Mesodermal cell (in vitro differentiated cells): ENCODE measurements around the gene LITAFD.
"Not testable (repeated sequence)": the region's sequence is repeated elsewhere in the genome, so short reads cannot be mapped to it uniquely, and the experiment has no call there.

ENCODE experiments used
- H3K27ac ChIP-seq: 2 replicates; pipeline ENCODE4 v1.7.0; 2013; ENCODE audit warnings: mild to moderate bottlenecking, low read depth, low read length, moderate library complexity; ENCODE audit not compliant: severe bottlenecking
- H3K36me3 ChIP-seq: 2 replicates; pipeline ENCODE4 v1.7.1; 2013; ENCODE audit warnings: mild to moderate bottlenecking, low read length, moderate library complexity; ENCODE audit not compliant: control insufficient read depth, insufficient read depth
- H3K4me1 ChIP-seq: one replicate; pipeline ENCODE4 v1.7.1; 2013; ENCODE audit warnings: mild to moderate bottlenecking, low read length; ENCODE audit not compliant: insufficient read depth, control insufficient read depth, poor library complexity, severe bottlenecking
- H3K4me3 ChIP-seq: 2 replicates; pipeline ENCODE4 v1.7.0; 2013; ENCODE audit warnings: low read length, control low read depth, mild to moderate bottlenecking; ENCODE audit not compliant: insufficient read depth, poor library complexity, severe bottlenecking; ENCODE audit errors: extremely low read depth
- H3K9me3 ChIP-seq: 2 replicates; pipeline ENCODE4 v1.7.1; 2013; ENCODE audit warnings: mild to moderate bottlenecking, low read length, moderate library complexity; ENCODE audit not compliant: control insufficient read depth
- WGBS, 2 experiments: methylation state at CpG; one replicate each; pipeline ENCODE4 v1.1.5; 2013; ENCODE audit warnings: missing lambda C conversion rate in 2 of 2; ENCODE audit not compliant: insufficient coverage in 2 of 2; 5-methylcytosine and 5-hydroxymethylcytosine counted together

Gene LITAFD

GRCh38 chr16:8912793-8913192 is 30.6 kb downstream of the LITAFD start:
- H3K4me3 ChIP-seq, result no peak overlapping the region
- no peak overlapping the region for H3K27ac ChIP-seq
- H3K4me1 ChIP-seq, result no peaks in the 10 kb centered on the region
- 95 to 97% methylated on average over 4 of the region's 4 CpGs for WGBS, 2 experiments
- H3K9me3 ChIP-seq, result no peaks in the 10 kb centered on the region
- peaks cover 98% of the 10 kb centered on the region for H3K36me3 ChIP-seq

- Histone ChIP-seq H3K4me1 (no peaks in the 10 kb centered on the region), H3K36me3 (peaks cover 98% of the 10 kb centered on the region), H3K9me3 (no peaks in the 10 kb centered on the region), H3K27ac (no peak overlapping the region), H3K4me3 (no peak overlapping the region)
- WGBS, 2 experiments, result 90% methylated on average over 2 of the region's 3 CpGs; no CpG with 5 or more reads in 1 of the 2 experiments
Observed at GRCh38 chr16:8914098-8914497, 31.9 kb downstream of the LITAFD start.

DNA sequence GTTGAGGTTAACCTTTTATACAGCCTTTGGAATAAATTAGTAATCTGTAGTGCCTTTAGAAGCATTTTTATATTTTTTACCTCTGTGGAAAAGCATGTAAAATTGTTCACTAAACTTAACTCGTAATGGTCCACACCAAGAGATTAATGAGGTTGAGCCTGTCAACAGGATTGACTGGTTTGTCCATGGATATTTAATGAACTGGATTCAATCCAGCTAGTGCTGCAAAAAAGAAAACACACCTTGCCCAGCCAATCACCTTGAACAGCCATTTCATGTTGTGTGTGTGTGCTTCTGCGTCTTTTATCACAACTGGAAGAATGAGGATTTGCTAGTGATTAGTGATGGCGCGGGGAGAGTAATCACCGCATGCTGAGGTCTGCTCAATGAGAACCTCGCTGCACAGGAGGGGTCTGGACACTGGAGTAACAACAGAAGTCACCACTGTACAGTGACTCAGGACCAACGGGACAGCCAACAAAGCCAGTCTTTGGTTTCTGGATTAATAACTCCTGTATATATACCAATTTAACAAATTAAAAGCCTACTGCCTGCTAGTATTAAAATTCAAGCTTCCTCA is 33.7 kb downstream of the LITAFD start:
- peaks cover 99% of the 10 kb centered on the region for H3K36me3 ChIP-seq
- H3K4me3 ChIP-seq, result no peak overlapping the region
- H3K27ac ChIP-seq, result no peak overlapping the region
- no peaks in the 10 kb centered on the region for H3K4me1 ChIP-seq
- WGBS, 2 experiments, result 93 to 100% methylated on average over 5 to 6 of the region's 7 CpGs
- no peaks in the 10 kb centered on the region for H3K9me3 ChIP-seq

GRCh38 chr16:8916541-8917225 is 34.5 kb downstream of the LITAFD start:
- H3K36me3 ChIP-seq, result peaks cover 99% of the 10 kb centered on the region
- H3K27ac ChIP-seq, result no peak overlapping the region
- WGBS, 2 experiments, result 88 to 89% methylated on average over 1 to 2 of the region's 5 CpGs

GRCh38 chr16:8917336-8917735 is 35.2 kb downstream of the LITAFD start:
- H3K36me3 ChIP-seq, result peaks cover 99% of the 10 kb centered on the region
- WGBS, 2 experiments, result 88 to 99% methylated on average over 8 of the region's 10 CpGs

More at GRCh38 chr16:8916541-8917225, 34.5 kb downstream of the LITAFD start:
- peaks cover 3% of the 10 kb centered on the region for H3K4me1 ChIP-seq
- no peaks in the 10 kb centered on the region for H3K9me3 ChIP-seq
- H3K4me3 ChIP-seq, result no peak overlapping the region

GRCh38 chr16:8919089-8919933 is 37.2 kb downstream of the LITAFD start:
- no peak overlapping the region for H3K27ac ChIP-seq
- H3K4me1 ChIP-seq, result peaks cover 3% of the 10 kb centered on the region
- no peak overlapping the region for H3K4me3 ChIP-seq
- peaks cover 98% of the 10 kb centered on the region for H3K36me3 ChIP-seq
- WGBS, 2 experiments, result 95 to 96% methylated on average over 8 to 15 of the region's 18 CpGs
- H3K9me3 ChIP-seq, result no peaks in the 10 kb centered on the region

More at GRCh38 chr16:8917336-8917735, 35.2 kb downstream of the LITAFD start:
- not testable (repeated sequence) for H3K4me3 ChIP-seq, H3K4me1 ChIP-seq, H3K9me3 ChIP-seq, H3K27ac ChIP-seq

DNA sequence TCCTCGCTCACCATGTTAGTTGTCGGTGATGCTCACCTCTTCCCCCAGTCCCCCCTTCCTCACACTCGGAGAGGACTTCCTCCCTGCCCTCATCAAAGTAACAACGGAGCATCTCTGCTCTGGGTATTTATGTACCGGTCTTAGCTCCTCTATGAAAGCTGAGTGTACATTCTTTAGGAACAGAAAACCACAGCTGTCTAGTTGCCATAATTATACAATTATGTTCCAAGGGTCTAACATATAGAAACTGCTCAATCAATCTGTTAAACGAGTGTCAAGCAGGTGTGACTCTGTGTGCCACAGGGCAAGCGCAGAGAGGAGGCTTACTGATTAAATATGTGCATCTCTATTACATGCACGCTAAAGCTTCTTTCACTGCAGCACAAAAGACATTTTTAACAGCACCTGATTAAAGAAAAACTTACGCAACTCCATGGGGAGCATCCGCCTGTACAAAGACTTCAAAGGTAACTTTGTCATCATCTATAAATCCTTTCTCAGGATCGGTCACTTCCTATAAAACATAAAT is 37.8 kb downstream of the LITAFD start:
- no peaks in the 10 kb centered on the region for H3K9me3 ChIP-seq
- H3K4me1 ChIP-seq, result peaks cover 3% of the 10 kb centered on the region
- H3K36me3 ChIP-seq, result peaks cover 98% of the 10 kb centered on the region
- H3K27ac ChIP-seq, result no peak overlapping the region
- no peak overlapping the region for H3K4me3 ChIP-seq
- 98% methylated on average over 6 to 10 of the region's 11 CpGs for WGBS, 2 experiments

DNA sequence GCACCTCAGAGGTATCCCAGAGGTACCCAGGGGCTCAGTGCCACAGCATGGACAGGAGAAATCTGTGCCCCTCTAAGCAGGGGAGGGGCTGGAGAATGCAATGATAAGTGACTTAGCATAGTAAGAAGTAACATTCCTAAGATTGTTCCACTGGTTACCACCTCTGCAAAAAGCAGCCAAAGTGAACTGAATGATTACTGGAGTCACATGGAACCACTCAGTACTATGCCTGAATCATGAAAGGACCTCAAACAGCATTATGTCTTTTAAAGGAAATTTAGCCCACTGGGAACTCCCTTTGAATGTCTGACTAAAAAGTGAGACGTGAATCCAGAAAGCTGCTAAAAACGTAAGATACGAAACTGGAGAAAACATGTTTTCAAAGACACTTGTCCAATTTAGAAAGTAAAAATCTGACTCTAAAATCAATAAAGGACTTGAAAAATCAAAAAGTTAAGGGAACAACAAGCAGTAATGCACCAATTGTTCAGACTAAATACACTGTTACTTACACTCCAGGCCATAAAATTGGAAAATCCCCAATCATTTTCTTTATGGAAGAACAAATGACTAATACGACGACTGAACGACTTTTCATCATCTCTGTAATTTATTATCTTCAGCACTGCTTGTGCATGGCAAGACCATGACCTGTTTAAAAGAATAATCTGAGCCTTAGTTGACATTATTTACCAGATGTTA is 38.6 kb downstream of the LITAFD start:
- Histone ChIP-seq H3K4me3 (no peak overlapping the region), H3K36me3 (peaks cover 98% of the 10 kb centered on the region), H3K27ac (peak overlapping the region; percentile 2), H3K4me1 (peaks cover 3% of the 10 kb centered on the region), H3K9me3 (no peaks in the 10 kb centered on the region)
- 100% methylated on average over 3 of the region's 6 CpGs for WGBS, 2 experiments

DNA sequence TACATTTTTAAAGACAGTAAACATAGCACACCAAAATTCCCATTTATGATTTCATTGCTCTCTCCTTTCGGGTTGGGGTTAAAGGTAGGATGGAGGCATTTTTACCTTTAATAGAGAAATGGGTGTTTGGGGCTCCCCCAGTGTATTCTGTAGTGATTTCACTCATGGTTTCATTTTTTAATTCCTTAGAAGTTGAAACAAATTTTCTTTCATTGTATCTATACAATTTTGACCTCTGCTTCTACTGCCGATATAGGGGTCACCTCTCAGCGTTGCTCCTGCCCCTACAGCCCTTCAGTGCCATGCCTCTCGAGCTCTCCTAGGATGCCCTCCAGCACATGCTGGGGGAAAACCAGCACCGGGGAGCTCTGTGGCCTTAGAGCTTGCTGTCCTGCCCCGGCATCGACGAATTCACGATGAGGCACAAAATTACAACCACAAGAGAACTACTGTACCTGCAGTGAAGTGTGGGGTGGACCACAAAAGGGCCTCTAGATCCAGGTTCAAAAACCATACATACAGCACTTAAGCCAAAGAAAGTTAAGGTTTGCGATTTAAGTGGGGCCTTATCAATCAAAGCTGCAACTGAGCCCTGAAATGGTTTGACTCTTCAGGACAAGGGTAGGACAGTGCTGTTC is 39.3 kb downstream of the LITAFD start:
- Histone ChIP-seq H3K4me1 (peaks cover 3% of the 10 kb centered on the region), H3K9me3 (no peaks in the 10 kb centered on the region), H3K4me3 (no peak overlapping the region), H3K27ac (no peak overlapping the region), H3K36me3 (peaks cover 95% of the 10 kb centered on the region)
- 93 to 100% methylated on average over 3 to 5 of the region's 10 CpGs for WGBS, 2 experiments

DNA sequence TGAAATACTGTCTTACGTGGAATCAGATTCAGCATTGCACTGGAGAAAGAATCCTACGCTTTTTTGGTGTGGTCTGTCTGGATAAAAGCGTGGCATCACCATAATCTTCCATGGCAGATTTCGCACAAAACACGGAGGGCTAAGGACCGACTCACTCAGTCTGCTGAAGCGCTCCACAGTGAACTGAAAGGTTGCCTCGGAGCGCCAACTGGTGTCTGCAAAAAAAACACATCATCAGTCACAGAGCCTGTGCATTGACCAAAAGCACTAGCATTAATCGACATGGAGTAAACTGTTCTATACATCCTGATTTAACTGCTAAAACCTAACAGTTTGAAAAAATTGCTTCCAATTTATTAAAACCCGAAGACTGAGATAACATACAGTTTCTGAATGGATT is 41.0 kb downstream of the LITAFD start:
- Histone ChIP-seq H3K9me3 (no peaks in the 10 kb centered on the region), H3K36me3 (peaks cover 95% of the 10 kb centered on the region), H3K4me1 (peaks cover 3% of the 10 kb centered on the region), H3K4me3 (no peak overlapping the region), H3K27ac (no peak overlapping the region)
- 93% methylated on average over 11 of the region's 11 CpGs for WGBS, 2 experiments
